GM23248 (cell line): Measurements from ENCODE around the gene DENND5A.

ENCODE experiments used
- EZH2 ChIP-seq: fragments of 200-600 bp; sonication (generic); IDR thresholded peaks from 2 replicates; pipeline ENCODE4 v1.6.1; 2018; ENCODE audit warnings: antibody characterized with exemption, mild to moderate bottlenecking; ENCODE audit not compliant: insufficient read depth, poor library complexity, severe bottlenecking
- EZH2phosphoT487 ChIP-seq: fragments of 200-600 bp; sonication (generic); IDR thresholded peaks from 2 replicates; pipeline ENCODE4 v1.6.1; 2018; ENCODE audit warnings: antibody characterized with exemption, moderate library complexity, mild to moderate bottlenecking, low read depth; ENCODE audit not compliant: insufficient read depth

DNA sequence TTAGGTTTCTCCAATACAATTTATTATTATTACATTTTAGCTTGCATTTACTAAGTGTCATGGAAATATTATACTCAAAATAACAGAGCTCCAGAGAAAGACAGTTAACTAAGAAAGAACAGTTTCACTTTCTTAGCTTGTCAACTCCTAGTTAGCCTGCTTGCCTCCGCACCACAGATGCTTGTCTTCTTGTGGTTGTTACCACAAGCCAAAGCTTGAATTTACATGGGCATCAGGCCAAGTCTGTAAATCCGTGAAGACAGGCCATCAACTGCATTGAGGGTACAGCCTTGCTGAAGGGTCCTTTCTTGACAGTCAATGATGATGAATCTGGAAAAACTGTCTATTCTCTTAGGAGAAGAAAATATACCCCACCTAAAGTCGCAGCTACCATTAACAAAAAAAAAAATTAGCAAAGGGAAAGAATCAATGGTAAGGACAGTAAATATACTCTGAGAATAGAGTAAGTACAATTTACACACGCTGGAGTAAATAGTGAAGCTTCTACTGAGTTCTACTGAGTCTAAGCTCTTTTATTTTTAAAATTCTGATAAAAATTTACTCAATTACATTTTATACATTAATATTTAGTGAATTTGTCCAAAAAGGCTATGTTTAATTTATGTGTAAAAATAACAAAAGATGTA lies 15.6 kb upstream of the DENND5A start:
- TF ChIP-seq EZH2: no peak
- no peak for TF ChIP-seq EZH2phosphoT487
